GM19035 (cell line): ENCODE measurements around the gene SLC8A2.
A peak's percentile ranks its signal among the peaks of the same experiment; 100 is the strongest.
"Not testable (repeated sequence)": the region's sequence is repeated elsewhere in the genome, so short reads cannot be mapped to it uniquely, and the experiment has no call there.

Experiments used
- ATAC-seq: cut with Tn5 transposase; IDR thresholded peaks from one replicate; pipeline ENCODE4 v1.9.1; 2021; ENCODE audit not compliant: unreplicated experiment

The SLC8A2 gene

DNA sequence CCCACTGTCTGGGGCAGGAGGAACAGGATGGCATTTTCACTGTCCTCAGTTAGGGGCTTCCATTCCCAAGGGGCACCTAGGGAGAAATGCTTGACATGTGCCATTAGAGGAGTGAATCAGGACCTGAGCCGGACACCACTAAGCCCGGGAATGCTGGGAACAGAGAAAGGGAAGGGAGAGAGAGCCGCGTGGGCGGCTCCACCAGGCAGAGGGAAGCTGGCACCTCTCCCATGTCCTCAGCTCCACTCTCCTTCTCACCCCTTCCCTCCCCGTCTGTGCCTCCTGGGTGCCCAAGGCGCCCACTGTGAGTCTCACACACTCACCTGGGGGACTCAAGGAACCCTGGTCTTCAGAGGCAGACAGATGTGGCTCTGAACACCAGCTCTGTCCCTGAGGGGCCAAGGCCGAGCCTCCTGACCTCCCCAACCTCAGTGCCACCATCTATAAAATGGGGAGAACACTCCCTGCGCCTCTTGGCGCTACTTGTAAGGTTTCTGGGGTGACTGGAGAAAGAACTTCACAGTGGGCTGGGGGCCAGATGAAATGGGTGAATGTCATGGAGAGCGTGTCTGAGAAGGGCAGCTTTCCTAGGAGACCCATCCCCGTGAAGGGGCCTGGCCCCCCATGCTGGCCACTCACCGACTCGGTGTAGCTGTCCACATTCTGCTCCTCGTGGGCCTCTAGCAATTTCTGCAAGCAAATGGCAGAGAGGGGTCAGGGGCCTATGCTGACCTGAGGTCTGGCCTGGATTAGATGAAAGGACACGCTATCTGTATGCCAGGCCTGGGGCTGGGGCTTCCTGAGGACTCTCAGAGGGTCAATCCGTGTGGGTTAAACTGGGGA lies 17.6 kb upstream of the SLC8A2 start:
- ATAC-seq = no peak

DNA sequence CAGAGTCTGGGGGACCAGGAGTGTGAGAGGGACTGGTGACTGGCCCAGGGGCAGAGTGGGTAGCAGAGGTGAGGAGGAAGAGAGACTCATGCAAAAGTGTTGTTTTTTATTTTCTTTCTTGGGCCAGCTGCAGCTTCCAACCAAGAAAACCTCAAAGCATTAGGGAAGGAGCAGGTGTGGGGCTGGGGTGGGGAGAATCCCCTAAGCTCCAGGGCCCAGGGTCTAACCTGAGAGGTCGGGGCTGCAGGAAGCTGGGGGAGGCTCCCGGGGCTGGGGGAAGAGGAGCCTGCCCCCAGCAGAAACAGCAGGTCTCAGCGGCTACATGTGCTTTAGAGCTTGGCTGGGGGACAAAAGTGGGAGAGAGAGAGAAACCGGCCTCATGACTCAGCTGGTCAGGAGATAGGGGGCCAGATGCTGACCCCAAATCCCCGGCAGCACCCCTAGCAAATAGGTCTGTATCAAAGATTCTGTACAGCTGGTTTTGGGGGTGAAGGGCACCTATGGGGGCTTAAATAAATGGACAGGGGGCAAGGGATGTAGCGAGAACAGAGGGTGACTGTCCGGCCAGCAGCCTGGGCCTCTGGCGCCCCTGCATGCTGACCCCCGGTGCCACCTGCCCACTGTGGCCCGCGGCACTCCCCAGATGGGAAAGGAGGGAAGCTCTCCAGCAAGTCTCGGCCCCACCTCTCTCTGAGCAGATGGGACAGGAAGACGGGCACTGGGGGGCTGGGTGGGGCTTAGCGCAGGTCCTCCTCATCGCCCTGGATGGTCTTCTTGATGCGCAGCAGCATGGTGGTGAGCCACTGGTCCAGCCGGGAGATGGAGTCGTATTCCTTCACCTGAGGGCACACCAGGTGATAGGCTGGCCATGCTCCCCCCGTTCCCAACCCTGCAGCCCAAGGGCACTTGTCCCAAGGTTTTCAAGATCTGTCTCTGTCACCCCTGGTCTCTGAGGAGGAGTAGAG lies 16.1 kb upstream of the SLC8A2 start:
- ATAC-seq = no peak

DNA sequence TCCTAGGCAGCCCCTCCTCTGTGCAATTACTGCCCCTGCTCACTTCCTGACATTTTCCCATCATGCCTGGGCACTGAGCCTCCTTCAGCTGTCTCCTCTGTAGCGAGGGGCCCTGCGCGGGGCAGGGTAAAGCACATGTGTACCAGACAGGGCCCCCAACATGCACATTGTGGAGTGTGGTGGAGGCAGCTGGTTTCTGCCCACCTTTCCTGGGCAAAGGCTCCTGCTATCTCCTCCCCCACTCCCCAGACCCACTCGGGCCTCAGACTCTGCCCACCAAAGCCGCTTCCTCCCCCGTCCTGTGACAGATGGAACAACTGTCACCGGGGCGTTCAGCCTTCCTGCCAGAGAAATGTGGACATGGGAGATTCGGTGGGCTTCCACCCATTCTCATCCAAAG lies 15.2 kb upstream of the SLC8A2 start:
- no peak for ATAC-seq

DNA sequence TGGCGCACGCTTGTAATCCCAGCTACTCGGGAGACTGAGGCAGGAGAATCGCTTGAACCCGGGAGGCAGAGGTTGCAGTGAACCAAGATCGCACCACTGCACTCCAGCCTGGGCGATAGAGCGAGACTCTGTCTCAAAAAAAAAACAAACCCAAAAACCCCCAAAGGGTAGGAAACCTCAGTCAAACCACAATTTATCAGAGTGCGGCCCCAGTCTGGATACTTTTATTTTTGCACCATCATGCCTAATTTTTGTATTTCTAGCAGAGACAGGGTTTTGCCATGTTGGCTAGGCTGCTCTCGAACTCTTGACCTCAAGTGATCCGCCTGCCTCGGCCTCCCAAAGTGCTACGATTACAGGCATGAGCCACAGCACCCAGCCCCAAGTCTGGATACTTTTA lies 14.5 kb upstream of the SLC8A2 start:
- ATAC-seq = not testable (repeated sequence)

DNA sequence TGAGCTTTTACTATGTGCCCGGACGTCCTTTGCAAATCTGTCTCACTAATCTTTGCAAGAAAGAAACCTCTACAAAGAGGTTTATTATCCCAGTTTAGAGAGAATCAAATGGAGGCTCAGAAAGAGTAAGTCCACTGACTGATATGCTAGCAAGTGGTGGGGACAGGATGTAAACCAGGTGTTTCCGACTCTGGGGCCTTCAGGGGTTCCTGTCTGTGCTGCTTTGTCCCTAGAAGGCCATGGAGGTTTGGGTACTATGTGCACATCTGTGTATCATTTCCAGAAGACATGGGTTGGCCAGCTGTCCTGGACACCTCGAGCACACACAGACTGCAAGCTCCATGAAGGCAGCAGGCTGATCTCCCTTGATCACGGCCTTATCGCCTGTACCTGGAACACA lies 13.5 kb upstream of the SLC8A2 start:
- no peak for ATAC-seq

DNA sequence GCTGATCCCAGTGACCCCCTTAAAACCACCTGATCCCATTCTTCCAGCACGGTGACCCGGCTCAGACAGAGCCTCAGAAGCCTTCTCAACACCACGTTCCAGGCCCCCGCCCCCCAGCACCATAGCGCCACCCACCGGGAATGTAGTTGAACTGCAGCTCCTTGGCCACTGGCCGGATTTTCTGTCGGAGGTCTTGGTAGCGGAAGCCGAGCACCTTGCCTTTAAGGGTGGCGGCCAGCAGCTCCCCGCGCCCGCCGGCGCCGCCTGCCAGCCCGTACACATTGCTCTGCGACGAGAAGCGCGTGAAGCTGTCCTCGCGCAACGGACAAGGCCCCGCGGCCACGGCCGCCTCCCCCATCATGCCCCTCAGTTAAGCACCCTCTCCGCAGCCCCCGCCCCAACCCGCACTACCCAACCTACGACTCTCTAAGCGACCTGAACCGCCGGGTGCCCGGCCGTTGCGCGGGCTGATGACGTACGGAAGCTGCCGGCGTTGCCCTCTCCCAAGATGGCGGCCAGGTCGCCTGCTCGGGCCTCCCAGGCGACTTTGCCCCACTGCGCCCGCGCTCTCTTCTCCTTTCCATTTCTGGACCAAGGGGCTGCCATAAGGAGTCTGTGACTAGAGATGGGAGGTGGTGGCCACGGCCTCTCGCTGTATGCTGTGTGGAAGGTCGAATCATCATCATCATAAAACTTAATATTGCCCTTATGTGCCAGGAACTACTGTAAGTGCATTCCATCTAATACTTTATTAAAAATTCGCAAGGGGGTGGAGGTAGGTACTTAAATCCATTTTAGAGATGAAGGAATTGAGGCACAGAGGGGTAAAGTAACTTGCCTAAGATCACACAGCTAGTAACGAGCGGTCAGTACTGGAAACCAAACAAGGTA lies 12.4 kb upstream of the SLC8A2 start, which contains the start of gene KPTN:
Gene KPTN (minus strand): TSS at position 420 of the 891 bp plus-strand sequence. CDS start 59 bp downstream, at position 361.
- ATAC-seq = peak; percentile 80

DNA sequence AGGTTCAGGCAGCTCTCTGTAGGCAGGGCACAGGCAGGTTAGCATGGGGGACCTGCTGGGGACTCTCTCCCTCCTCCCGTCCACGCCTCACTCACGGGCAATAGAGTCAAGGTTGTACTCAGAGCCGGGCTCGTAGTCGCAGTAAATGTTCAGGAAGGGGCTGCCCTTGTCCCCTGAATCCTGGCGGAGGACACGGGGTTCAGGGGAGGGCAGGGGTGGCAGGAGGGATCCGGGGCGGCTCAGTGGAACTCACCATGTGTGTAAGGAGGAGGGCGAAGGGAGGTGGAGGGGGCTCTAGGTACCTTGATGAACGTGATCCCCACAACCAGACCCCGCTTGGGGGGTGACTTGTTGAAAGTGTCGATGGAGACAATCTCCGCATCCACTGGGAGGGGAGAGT lies 11.5 kb upstream of the SLC8A2 start:
- no peak for ATAC-seq

DNA sequence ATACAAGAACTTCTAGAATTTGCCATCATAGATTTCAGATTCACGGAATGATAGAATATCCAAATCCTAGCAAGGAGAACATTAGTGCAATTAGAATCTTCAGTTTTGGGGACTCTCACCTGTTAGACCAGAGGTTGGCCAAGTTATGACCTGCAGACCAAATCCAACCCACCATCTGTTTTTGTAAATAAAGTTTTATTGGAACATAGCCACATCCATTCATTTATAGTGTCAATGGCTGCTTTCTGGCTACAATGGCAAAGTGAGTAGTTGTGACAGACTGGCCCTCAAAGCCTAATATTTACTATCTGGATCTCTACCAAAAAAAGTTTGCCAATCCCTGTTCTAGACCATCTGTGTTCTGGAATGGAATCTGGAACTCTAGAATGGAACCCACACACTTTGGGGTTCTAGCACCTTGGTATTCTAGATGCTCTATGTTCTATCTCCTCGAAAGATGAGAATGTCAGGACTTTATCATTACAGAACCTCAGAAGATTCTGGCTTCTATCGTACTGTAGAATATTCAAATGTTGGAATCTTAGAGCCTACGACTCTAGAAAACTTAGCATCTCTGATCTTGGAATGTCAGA lies 9.9 kb upstream of the SLC8A2 start:
- ATAC-seq = no peak

DNA sequence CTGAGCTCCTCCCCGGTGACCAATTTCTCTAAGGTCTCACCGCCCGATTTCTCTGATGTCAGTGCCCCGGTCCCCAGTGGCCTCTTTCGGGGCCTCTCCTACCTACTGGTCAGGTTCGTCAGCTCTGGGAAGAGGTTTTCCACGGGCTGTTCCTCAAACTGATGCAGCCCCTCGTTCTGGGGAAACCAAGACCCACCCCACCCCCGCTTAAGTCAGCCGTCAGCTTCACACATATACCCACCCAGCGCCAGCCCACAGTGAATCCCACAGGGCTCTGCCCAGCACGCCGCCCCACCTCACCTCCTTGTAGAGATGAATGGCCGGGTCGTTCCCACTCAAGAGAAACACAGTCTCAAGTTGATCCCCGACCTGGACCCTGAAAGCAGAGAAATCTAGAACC lies 9.0 kb upstream of the SLC8A2 start:
- no peak for ATAC-seq

DNA sequence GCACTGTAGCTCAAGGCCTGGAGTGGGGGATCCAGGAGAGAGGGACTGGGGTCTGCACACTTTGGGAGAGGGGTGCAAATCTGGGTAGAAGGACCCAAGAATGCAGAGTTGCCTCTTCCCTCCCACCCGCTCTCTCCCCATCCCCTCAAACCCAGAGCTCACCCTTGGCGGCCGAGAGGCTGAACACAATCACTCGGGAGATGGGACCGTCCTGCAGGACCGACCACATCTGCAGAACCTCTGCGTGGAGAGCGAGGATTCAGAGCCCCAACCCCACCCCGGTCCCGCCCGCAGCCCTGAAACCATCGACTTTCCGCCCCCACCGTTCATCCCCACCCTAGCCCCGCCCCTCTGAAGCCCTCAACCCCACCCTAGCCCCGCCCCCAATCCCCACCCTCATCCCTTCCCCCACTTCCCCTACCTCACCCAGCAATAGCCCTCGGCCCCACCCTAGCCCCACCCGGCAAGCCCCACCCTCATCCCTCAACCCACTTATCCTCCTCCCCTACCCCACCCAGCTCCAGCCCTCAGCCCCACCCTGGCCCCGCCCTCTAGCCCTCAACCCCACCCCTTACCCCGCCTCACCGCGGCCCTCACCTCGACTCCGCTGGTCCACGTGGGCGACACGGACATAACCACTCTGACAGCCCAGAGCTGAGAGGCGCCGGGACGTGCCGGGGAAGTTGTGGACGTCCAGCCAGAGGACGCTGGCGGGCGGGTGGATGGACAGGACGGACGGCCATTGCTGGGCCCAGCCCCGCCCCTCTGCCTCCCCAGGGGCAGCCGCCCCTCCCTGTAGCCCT lies 8.2 kb upstream of the SLC8A2 start:
- ATAC-seq = no peak

DNA sequence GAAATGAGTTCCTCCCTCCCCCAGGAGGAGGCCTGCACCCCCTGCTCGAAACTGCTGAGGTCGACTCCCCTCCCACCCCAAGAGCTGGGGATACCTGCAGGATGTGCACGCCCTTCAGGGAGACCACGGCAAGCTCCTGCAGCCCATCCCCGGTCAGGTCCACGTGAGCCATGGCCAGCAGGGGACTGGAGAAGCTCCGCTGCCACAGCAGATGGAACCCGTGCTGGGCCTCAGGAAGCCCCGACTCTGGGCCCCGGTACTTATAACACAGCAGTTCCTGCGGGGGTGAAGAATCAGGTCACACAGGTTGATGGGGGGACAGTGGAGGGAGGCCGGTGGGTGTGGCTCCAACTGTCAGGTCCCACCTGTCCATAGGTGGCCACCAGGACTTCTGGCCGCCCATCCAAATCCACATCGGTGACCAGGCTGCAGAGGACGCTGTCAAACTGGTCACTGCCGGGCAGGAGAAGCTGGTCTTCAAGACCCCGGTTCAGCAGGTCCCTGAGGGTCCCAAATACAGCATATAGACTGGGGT lies 4.8 kb upstream of the SLC8A2 start:
- no peak for ATAC-seq

DNA sequence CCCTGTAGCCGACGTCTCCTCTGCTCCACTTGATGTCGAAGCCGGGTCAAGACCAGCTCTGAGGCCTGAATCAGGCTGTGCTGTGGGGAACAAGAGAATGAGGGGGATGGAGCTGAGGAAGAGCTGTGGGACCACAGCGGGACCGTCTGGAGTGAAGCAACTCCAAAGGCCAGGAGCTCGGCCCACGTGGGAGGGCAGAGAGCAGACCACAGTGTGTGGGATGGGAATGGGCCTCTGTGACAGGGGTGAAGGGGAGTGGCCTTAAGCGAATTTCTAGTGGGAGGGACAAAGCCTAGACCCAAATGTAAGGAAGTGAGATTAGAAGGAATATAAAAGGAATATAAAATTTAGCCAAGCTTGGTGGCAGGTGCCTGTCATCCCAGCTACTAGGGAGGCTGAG lies 3.8 kb upstream of the SLC8A2 start:
- no peak for ATAC-seq

DNA sequence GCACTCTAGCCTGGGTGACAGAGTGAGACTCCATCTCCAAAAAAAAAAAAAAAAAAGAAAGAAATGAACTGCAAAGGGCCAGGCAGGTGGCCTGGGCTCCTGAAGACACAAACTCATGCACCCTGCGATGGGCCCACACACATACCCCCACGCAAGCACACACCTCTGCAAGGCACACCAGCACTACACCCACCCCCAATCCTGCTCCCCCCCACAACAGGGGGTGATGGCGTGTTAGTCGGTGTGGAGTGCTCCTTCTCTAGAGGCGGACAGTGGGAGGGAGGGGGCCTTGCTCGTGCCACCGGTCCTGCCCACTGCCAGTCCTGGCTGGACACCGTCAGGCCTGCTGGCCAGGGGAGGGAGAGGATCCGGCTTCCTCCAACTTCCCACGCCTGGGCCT lies 1.6 kb upstream of the SLC8A2 start:
- ATAC-seq = no peak

DNA sequence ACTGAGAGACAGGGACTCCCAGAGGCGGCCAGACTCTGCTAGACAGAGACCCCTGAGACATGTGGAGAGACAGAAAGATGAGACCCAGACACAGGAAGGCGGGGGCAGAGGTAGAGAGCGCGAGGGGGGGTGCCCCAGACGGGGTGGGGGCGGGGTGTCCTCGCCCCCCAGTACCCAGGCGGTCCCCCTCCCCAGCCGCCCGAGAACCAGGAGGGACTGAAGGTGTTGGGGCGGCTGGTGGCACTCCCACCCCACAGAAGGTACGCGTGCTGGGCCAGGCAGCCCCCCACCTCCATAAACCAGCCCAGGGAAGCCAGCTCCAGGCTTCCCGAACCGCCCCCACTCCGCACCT lies 336 bp downstream of the SLC8A2 start:
- no peak for ATAC-seq

DNA sequence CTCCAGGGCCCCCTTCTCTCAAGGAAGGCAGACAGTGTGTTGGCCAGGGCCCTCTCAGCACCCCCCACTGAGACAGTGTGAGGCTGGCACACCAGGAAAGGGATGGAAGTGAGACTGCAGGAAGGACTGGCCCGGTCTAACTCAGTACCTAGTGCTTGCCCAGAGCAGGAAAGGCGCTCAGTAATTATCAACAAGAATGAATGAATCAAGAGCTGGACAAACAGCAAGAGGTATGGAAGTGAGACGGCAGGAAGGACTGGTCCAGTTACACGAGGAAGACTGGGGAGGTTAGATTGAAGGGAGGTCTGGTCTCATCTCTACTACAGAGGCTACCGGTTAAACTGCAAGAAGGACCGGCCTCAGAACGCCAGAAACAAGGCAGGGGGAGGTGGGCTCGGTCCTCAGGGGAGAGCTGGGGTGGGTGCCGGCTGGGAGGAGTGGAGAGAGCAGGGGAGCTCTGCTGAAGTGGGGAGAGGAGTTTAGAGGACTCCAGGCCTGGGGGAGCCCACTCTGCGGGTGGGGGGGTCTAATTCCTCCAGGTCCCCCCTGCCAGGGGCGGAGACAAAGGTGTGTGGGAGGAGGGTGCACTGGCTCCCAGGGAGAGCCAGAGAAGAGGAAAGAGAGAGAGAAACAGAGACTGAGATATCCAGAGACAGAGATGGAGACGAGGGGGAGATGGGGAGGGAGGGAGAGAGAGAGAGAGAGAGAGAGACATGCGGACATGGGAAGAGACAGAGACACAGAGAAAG lies 1.1 kb downstream of the SLC8A2 start:
- ATAC-seq = no peak

DNA sequence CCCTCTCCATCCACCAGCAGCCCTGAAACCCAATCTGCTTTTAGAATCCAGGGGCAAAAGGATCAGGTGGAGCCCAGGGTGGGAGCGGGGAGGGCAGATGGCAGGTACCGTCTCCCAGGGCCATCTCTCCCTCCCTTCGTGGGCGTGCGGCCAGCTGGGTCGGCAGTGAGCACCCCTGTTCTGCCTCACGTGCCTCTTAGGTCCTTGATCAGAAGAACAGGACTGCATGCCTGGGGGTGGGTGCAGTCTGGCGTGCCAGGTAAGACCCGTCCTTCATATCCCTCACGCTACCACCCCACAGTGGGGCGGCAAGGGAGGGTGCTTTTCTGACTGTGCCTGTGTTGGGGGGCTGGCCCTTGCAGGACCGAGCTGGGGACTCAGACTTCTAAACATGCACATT lies 2.0 kb downstream of the SLC8A2 start:
- no peak for ATAC-seq

DNA sequence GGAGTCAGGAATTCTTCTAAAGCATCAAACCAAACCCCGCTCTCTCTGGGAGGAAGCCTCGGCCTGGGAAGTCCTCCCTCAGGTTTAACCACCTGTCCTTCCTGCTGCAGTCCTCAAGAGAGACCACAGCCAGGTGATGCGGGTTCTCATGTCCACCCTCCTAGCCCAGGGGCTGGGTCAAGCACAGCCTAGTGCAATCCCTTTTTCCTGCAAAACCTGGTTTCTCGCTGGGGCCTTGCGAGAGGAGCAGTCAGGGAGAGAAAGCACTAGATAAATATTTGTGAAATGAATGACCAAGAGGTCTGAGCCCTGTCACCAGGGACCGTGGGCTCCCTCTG lies 2.4 kb downstream of the SLC8A2 start:
- no peak for ATAC-seq

DNA sequence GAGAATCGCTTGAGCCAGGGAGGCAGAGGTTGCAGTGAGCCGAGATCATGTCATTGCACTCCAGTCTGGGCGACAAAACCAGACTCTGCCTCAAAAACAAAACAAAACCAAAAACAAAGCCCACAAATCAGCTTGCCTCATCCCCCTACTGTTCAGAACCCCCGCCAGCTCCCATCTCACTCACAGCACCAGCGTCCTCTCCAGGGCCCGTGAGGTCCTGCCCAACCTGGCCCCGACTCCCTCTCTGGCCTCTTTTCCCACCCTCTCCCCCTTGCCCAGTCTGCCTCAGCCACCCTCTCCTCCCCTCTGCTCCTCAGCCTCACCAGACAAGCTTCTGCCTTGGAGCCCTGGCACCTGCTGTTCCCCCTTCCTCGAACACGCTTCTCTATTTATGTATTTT lies 3.8 kb downstream of the SLC8A2 start:
- ATAC-seq = no peak

DNA sequence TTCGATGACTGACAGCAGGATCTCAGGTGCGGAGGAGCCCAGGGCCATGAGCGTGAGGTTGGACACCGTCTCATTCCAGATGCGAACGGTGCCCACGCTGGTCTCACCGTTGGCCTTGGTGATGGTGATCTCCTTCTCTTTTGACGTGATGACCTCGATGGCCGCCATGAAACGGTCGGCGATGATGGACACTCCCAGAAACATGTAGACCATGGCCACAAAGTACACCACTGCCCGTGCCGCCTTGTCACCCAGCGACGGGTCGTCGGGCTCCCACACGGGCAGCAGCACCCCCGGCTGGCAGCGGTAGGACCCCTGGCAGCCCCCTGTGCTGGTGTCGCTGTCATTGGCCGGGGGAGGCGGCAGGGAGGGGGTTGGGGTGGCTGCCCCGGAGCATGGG lies 5.7 kb downstream of the SLC8A2 start:
- no peak for ATAC-seq
